ENCODE measurements around the gene CROCC.

CROCC gene

DNA sequence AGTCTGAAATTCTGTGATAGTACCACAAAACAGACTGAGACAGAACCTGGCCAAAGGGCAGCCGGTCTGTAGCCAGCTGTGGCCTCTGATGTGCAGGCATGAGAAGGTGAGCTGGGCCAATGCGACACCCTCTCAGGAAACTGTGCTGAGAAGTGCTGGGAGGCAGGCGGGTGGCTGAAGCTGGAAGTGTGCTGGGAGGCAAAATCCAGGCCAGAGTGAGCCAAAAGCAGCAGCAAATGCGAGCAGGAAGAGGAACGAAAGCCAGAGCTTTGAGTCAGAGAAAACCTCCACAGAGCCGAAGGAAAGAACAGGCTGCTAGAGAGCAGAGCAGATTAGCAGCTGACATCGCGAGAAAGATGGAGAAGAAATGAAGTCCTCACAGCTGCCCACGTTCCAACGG, 100.2 kb downstream of the CROCC start (continued):
- TF ChIP-seq, protein P1, sequence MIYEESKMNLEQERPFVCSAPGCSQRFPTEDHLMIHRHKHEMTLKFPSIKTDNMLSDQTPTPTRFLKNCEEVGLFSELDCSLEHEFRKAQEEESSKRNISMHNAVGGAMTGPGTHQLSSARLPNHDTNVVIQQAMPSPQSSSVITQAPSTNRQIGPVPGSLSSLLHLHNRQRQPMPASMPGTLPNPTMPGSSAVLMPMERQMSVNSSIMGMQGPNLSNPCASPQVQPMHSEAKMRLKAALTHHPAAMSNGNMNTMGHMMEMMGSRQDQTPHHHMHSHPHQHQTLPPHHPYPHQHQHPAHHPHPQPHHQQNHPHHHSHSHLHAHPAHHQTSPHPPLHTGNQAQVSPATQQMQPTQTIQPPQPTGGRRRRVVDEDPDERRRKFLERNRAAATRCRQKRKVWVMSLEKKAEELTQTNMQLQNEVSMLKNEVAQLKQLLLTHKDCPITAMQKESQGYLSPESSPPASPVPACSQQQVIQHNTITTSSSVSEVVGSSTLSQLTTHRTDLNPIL (CRISPR knock-in tag; IDR thresholded peaks at IDR 0.05; ENCODE audit: low read depth): no peak
- TF ChIP-seq TOX (CRISPR knock-in tag; IDR thresholded peaks at IDR 0.05; ENCODE audit: borderline replicate concordance) (no peak), GLIS3 (CRISPR knock-in tag; IDR thresholded peaks at IDR 0.05) (no peak)

Data from SK-N-SH treated with all-trans-retinoic acid at 6 μM for 48 hours (cell line).